Measurements from ENCODE around the gene MYO9B.

- no peak for TF ChIP-seq CTCF (IDR thresholded peaks at IDR 0.05)
- TF ChIP-seq POLR2A (IDR thresholded peaks at IDR 0.05): no peak
Observed at GRCh38 chr19:17183271-17183761, 107.7 kb downstream of the MYO9B start.

All from vagina (tissue), 2 donors.